ENCODE data around the gene HIVEP3. TPM values are rescaled to one million over a fixed set of nuclear protein-coding genes. Genes with fewer than 3 reads are reported as not detected.

Gene HIVEP3
- total RNA-seq, 1 donor from 2014 or later, result 8.9 TPM

- Mint-ChIP-seq H3K27ac (ENCODE audit: unreplicated experiment) (no peak overlapping the region), H3K4me1 (ENCODE audit: low read depth, unreplicated experiment) (peaks cover 4% of the 10 kb centered on the region), H3K27me3 (ENCODE audit: low read depth, unreplicated experiment) (peaks cover 54% of the 10 kb centered on the region), H3K9me3 (ENCODE audit: unreplicated experiment) (peaks cover 7% of the 10 kb centered on the region), H3K4me3 (ENCODE audit: unreplicated experiment) (no peak overlapping the region), H3K36me3 (ENCODE audit: low read depth, unreplicated experiment) (peaks cover 2% of the 10 kb centered on the region)
- Histone ChIP-seq H4K20me1 (ENCODE audit: insufficient read depth, low read length) (no peaks in the 10 kb centered on the region), H3K4me3 (ENCODE audit: insufficient read depth, low read depth, low read length) (no peak overlapping the region), H3K27me3 (ENCODE audit: insufficient read depth, low read length) (no peaks in the 10 kb centered on the region), H3K9ac (ENCODE audit: low read length) (no peak overlapping the region), H3K27ac (ENCODE audit: low read depth, low read length) (no peak overlapping the region), H3K36me3 (ENCODE audit: insufficient read depth, low read length) (no peaks in the 10 kb centered on the region), H3K4me2 (ENCODE audit: low read length) (no peak overlapping the region), H2AFZ (ENCODE audit: low read depth, low read length) (no peak overlapping the region), H3K4me1 (ENCODE audit: insufficient read depth, low read length) (peaks cover 12% of the 10 kb centered on the region), H3K79me2 (ENCODE audit: insufficient read depth, low read length) (peaks cover 8% of the 10 kb centered on the region), H3K9me3 (ENCODE audit: insufficient read depth, low read depth, low read length) (no peaks in the 10 kb centered on the region)
- TF ChIP-seq EZH2 (IDR thresholded peaks at IDR 0.05; ENCODE audit: insufficient read depth, low read length), result no peak
- TF ChIP-seq, protein P1, sequence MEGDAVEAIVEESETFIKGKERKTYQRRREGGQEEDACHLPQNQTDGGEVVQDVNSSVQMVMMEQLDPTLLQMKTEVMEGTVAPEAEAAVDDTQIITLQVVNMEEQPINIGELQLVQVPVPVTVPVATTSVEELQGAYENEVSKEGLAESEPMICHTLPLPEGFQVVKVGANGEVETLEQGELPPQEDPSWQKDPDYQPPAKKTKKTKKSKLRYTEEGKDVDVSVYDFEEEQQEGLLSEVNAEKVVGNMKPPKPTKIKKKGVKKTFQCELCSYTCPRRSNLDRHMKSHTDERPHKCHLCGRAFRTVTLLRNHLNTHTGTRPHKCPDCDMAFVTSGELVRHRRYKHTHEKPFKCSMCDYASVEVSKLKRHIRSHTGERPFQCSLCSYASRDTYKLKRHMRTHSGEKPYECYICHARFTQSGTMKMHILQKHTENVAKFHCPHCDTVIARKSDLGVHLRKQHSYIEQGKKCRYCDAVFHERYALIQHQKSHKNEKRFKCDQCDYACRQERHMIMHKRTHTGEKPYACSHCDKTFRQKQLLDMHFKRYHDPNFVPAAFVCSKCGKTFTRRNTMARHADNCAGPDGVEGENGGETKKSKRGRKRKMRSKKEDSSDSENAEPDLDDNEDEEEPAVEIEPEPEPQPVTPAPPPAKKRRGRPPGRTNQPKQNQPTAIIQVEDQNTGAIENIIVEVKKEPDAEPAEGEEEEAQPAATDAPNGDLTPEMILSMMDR (IDR thresholded peaks at IDR 0.05; ENCODE audit: insufficient read depth, low read depth, low read length), result no peak
- DNase-seq (ENCODE audit: low read depth) (no peak), FAIRE-seq (no peak)
These were observed 183.0 kb downstream of the HIVEP3 start for GRCh38 chr1:41735631-41736260.

DNA sequence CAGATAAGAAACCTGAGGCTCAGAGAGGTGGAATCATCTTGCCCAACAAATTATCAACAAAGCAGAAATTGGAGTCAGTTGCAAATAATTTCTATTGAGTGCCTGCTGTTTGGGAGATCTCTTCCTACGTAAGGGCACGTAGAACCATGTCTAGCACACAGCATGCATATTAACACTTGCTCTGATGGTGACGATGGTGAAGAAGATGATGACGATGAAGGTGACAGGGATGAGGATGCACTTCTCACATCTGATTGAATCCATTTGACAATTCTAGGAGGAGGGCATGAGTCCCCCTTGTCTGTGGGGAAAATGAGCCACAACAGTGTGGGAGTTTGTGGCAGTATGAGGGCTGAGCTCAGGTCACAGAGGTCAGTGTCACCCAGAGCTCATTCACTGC is 183.6 kb downstream of the HIVEP3 start:
- Histone ChIP-seq H3K4me1 (ENCODE audit: insufficient read depth, low read length) (peaks cover 9% of the 10 kb centered on the region), H2AFZ (ENCODE audit: low read depth, low read length) (no peak overlapping the region), H3K4me3 (ENCODE audit: insufficient read depth, low read depth, low read length) (no peak overlapping the region), H3K4me2 (ENCODE audit: low read length) (no peak overlapping the region), H3K9me3 (ENCODE audit: insufficient read depth, low read depth, low read length) (no peaks in the 10 kb centered on the region), H3K27me3 (ENCODE audit: insufficient read depth, low read length) (no peaks in the 10 kb centered on the region), H3K79me2 (ENCODE audit: insufficient read depth, low read length) (peaks cover 5% of the 10 kb centered on the region), H3K27ac (ENCODE audit: low read depth, low read length) (no peak overlapping the region), H3K9ac (ENCODE audit: low read length) (no peak overlapping the region), H4K20me1 (ENCODE audit: insufficient read depth, low read length) (no peaks in the 10 kb centered on the region), H3K36me3 (ENCODE audit: insufficient read depth, low read length) (no peaks in the 10 kb centered on the region)
- DNase-seq (ENCODE audit: low read depth), result no peak
- peaks cover 54% of the 10 kb centered on the region for H3K27me3 Mint-ChIP-seq (ENCODE audit: low read depth, unreplicated experiment)
- H3K4me3 Mint-ChIP-seq (ENCODE audit: unreplicated experiment), result no peak overlapping the region
- H3K4me1 Mint-ChIP-seq (ENCODE audit: low read depth, unreplicated experiment), result peaks cover 4% of the 10 kb centered on the region
- H3K9me3 Mint-ChIP-seq (ENCODE audit: unreplicated experiment), result peaks cover 7% of the 10 kb centered on the region
- FAIRE-seq, result no peak
- no peak for TF ChIP-seq EZH2 (IDR thresholded peaks at IDR 0.05; ENCODE audit: insufficient read depth, low read length)
- TF ChIP-seq, protein P1 (IDR thresholded peaks at IDR 0.05; ENCODE audit: insufficient read depth, low read depth, low read length), result no peak
- H3K36me3 Mint-ChIP-seq (ENCODE audit: low read depth, unreplicated experiment), result peaks cover 2% of the 10 kb centered on the region
- no peak overlapping the region for H3K27ac Mint-ChIP-seq (ENCODE audit: unreplicated experiment)

GRCh38 chr1:41734201-41734970 is 184.3 kb downstream of the HIVEP3 start:
- Mint-ChIP-seq H3K9me3 (ENCODE audit: unreplicated experiment) (peaks cover 7% of the 10 kb centered on the region), H3K4me1 (ENCODE audit: low read depth, unreplicated experiment) (peaks cover 4% of the 10 kb centered on the region), H3K27me3 (ENCODE audit: low read depth, unreplicated experiment) (peaks cover 55% of the 10 kb centered on the region), H3K36me3 (ENCODE audit: low read depth, unreplicated experiment) (peaks cover 2% of the 10 kb centered on the region), H3K27ac (ENCODE audit: unreplicated experiment) (no peak overlapping the region), H3K4me3 (ENCODE audit: unreplicated experiment) (no peak overlapping the region)
- Histone ChIP-seq H4K20me1 (ENCODE audit: insufficient read depth, low read length) (no peaks in the 10 kb centered on the region), H3K27me3 (ENCODE audit: insufficient read depth, low read length) (no peaks in the 10 kb centered on the region), H3K36me3 (ENCODE audit: insufficient read depth, low read length) (no peaks in the 10 kb centered on the region), H3K4me3 (ENCODE audit: insufficient read depth, low read depth, low read length) (no peak overlapping the region), H3K27ac (ENCODE audit: low read depth, low read length) (no peak overlapping the region), H3K9me3 (ENCODE audit: insufficient read depth, low read depth, low read length) (no peaks in the 10 kb centered on the region), H3K4me1 (ENCODE audit: insufficient read depth, low read length) (peaks cover 9% of the 10 kb centered on the region), H2AFZ (ENCODE audit: low read depth, low read length) (no peak overlapping the region), H3K4me2 (ENCODE audit: low read length) (no peak overlapping the region), H3K79me2 (ENCODE audit: insufficient read depth, low read length) (no peaks in the 10 kb centered on the region), H3K9ac (ENCODE audit: low read length) (no peak overlapping the region)
- FAIRE-seq (no peak), DNase-seq (ENCODE audit: low read depth) (no peak)
- TF ChIP-seq, protein P1 (IDR thresholded peaks at IDR 0.05; ENCODE audit: insufficient read depth, low read depth, low read length), result no peak

All from astrocyte (in vitro differentiated cells and primary cell).